GM18873 (cell line): ENCODE measurements around the gene FCAMR.
"Not testable (repeated sequence)": the region's sequence is repeated elsewhere in the genome, so short reads cannot be mapped to it uniquely, and the experiment has no call there.

Source experiments
- ATAC-seq: cut with Tn5 transposase; IDR thresholded peaks from one replicate; pipeline ENCODE4 v1.9.1; 2021; ENCODE audit warnings: mild to moderate bottlenecking, moderate library complexity, moderate number of reproducible peaks; ENCODE audit not compliant: unreplicated experiment, low FRiP score

Gene FCAMR

DNA sequence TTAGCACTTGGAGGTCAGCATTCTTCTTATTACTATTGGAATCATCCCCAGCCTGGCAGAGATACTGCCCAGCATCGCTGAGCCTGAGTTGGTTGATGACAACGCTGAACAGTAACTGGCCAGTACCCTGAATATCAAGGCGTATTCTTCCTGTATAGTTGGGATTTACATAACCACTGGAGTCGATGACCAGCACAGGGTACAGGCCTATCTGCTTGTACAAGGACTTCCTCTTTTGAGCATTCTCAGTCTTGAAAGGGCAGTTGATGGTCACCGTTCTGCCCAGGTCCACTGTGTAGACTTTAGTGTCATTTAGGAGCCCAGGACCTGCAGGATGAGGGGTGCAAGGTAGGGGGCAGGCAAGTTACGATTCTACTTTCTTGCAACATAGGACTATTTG lies 32.8 kb downstream of the FCAMR start:
- no peak for ATAC-seq

DNA sequence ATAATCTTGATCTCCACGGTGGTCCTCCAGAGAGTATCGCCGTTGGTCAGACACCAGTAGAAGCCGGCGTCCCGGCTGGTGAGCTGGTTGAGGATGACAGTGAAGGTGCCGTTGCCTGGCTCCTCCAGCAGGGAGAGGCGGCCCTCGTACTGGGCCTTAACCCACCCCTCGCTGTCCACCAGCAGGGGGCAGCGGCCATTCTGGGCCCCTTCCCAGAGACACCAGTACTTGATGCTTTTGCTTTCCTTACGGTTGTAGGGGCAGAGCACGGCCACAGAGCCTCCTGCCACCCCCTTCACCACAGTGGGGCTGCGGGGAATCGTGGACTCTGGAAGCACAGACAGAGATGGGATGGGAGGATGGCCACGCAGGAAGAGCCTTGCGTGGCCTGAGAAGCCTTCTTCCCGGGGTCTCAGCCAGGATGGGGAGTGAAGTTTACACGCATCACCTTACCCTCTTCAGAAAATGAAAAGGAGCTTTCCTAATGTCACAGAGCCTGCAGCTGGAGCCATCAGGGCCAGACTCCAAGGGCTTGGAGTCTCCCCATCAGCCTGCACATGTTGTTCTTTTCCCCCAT lies 34.7 kb downstream of the FCAMR start:
- ATAC-seq, result no peak

DNA sequence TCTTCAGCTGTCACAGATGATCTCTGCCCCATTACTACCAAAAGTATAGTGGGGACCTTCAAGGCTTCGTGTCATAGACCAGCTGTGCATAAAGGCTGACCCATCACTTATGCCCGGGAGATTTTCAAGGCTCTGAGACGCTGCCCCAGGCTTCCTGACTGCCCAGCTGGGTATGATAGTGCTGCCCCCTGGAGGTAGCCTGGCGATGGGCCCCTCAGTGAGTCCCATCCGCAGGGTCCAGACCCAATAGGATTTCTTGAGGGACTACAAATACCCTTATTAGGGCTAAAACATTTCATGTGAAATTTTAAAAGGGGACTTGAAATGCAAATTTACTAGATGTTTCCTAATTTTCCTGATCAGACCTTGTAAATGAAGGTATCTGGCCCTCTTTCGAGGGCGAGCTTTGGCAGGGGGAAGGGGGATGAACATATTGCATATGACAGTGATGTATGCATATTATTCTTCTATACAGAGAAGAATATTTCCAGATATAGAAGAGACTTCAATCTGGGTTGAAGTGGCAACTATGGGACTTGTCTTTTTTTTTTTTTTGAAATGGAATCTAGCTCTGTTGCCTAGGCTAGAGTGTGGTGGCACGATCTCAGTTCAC lies 36.8 kb downstream of the FCAMR start:
- ATAC-seq, result no peak

DNA sequence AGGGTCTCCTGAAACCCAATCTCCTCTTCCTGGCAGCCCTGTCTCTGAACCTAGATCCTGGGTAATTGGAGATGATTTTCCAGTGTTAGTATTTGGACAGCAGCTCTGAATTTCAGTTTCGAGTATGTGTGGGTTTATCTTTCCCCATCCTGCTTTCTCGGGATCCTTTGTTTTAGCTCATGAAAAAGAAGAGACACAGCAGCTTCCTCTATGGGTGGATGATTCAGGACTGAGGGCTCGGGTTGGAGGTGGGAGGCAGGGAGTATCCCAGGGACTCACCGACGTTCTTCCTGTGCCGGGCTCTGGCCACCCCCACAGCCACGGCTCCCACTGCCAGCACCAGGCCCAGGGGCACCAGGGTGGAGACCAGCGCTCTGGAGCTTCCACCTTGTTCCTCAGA lies 38.1 kb downstream of the FCAMR start:
- no peak for ATAC-seq

DNA sequence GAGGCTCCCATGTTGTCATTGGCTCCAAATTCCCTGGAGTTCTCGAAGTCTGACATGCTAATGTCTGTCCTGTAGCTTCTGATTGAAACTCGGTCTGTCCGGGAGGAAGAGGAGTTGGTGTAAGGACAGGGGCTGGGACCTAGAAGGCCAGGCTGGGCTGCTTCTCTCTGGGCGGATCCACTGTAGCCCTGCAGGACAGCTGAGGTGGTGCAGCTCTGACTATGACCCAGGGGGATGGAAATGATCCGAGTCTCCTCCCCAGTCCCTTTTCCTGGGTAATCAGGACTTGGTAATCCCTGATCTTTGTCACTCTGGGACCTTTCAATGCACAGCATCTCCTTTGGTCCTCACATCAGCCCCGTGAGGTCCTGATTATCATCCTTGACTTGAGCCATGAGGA lies 38.6 kb downstream of the FCAMR start:
- ATAC-seq, result no peak

DNA sequence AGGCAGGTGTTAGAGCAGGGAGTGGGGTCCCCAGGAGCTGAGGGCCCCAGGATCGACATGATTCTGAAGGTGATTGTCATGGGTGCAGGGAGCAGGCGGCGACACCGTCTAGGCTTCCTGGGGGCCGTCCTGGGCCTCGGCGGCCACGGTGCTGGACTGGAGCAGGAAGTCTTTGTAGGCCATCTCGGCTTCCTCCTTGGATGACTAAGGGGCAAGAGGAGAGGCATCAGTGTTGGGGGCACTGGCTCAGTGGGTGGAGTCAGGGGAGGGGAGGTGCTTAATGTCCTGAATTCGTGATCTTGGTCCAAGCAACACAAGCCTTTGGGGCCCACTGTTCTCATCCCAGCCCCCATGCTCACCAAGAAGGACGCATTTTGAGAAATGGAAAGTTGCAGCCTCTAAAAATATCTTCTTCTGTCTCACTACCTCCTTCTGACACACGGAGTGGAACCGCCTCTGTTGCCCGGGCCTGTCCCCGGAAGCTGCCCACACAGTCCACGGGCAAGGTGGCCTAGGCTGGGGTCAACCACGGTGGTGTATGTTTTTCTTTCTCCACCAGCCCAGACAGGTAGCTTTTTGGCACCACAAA lies 40.0 kb downstream of the FCAMR start:
- ATAC-seq, result peak; percentile 79

DNA sequence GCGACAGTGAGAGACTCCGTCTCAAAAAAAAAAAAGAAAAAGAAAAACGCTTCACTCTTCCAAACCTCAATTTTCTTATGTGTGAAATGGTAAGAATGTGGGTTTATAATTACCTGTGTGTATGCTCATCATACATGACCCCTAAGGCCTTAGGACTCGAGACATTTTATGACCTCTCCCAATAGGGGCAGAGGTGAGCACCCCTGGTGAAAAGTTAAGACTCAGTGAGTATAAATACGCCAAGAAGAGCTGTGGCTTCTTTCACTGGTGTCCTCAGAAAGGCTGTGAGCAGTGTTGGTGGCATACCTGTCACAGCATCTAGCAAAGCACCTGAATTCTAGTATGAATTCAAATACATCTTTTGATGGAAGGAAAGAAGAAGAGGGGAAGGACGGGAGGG lies 40.7 kb downstream of the FCAMR start:
- no peak for ATAC-seq

DNA sequence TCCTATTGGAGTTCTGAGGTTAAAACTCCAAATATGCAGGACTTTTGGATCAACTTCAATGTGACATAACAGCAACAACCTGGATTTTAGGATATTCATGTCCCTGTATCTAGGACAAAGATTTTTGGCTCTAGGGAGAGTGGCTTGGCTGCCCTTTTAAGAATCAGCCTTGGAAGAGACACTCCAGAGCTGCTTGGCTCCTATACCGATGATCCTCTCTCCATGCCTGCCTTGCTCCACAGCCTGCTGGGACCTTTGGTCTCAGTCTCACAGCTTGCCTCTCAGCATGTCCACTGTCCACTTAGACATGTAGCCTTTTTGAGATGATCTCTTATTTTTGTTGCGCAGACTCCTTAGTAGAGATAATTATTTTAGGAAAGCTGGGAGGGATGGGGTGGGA lies 44.0 kb downstream of the FCAMR start:
- no peak for ATAC-seq

DNA sequence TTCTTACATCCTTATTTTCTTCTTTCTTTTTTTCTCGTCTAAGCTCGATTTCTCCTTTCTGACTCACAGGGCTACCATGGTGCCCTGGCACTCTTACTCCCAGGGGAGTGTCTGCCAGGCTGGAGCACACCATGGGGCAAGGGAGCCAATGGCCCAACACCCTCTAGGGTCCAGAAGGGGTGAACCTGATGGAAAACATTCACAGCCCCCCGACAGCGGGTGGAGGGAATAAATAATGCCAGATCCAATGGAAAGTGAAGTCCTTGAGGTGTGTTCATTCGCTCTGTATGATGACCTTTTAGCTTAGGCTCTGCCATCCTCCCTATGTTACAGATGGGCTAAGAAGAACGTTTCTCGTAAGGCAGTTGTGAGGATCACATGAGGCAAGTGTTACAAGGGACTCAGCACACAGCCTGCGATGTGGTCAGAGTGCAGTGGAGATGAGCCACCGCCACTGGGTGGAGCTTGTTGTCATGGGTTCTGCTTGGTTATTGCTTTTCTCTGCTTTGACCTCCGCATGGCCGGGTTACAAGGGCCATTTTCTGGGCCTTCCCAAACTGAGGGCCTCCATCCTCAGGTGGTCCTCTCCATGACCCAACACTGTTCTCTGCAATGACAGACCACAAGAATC lies 45.0 kb downstream of the FCAMR start:
- peak; percentile 37 for ATAC-seq

DNA sequence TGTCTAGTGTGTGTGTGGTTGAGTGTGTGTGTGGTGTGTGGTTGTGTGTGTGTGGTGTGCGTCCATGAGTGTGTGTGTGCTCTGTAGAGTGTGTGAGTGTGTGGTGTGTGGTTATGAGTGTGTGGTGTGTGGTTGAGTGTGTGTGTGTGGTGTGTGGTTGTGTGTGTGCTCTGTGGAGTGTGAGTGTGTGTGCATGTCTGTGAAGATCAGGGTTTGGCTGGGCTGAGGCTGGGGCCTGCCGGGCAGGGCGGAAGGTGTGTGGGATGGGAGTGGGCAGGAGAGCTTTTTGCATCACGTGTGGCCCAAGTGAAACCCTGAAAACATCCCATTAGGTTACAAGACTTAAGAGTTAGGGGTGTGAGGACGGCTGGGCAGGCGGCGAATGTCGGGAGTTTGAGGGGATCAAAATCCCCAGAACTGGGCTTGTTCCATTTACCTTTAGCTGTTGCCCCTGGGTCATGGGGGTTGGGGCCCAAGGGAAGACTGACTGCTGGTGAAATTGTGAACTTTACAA lies 45.6 kb downstream of the FCAMR start:
- peak; percentile 2 for ATAC-seq

DNA sequence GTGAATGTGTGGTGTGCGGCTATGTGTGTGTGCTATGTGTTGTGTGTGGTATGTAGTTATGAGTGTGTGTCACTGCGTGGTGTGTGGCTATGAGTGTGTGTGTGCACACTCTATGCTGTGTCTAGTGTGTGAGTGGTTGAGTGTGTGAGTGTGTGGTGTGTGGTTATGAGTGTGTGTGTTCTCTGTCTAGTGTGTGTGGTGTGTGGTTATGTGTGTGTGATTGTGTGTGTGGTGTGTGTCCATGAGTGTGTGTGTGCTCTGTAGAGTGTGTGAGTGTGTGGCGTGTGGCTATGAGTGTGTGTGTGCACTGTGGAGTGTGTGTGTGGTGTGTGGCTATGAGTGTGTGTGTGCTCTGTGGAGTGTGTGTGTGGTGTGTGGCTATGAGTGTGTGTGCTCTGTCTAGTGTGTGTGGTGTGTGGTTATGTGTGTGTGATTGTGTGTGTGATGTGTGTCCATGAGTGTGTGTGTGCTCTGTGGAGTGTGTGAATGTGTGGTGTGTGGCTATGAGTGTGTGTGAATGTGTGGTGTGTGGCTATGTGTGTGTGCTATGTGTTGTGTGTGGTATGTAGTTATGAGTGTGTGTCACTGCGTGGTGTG lies 46.2 kb downstream of the FCAMR start:
- ATAC-seq, result not testable (repeated sequence)

DNA sequence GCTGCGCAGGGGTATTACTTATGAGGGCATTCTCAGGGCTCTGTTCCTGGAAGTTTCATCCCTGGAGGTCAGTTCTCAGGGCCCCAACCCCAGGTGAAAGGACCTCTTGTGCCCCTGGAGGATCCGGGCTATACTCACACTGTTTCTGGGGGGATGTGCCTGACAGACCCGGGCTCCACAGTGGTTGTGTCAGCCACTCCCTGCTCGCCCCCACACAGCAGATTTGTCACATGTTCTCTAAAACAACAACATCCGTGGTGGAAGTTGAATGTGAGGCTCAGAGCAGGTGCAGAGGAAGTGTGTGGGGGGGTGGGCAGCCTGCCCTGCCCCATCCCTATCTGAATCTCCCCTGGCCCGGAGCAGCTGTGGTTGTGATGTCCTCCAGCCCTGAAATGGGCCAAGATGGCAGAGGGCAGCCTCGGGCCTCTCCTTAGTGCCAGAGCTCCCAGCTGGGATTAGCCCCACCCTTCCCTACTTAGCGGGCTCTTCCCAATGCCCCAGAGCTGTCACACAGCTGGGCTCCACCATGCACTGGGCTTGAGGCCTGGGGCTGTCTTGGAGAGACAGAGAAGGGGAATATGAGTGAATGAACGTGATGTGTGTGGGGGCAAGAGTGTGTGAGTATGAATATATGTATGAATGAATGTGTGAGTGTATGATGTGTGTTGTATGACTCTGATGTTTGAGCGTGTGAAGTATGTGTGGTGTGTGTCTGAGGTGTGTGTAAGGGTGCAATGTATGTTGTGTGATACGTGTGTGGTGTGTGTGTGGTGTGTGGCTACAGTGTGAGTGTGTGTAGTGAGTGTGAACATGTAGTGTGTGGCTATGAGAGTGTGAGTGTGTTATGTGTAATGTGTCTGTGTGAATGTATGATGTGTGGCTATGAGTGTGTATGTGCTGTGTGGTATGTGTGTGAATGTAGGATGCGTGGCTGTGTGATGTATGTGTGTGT lies 47.0 kb downstream of the FCAMR start:
- peak; percentile 54 for ATAC-seq

DNA sequence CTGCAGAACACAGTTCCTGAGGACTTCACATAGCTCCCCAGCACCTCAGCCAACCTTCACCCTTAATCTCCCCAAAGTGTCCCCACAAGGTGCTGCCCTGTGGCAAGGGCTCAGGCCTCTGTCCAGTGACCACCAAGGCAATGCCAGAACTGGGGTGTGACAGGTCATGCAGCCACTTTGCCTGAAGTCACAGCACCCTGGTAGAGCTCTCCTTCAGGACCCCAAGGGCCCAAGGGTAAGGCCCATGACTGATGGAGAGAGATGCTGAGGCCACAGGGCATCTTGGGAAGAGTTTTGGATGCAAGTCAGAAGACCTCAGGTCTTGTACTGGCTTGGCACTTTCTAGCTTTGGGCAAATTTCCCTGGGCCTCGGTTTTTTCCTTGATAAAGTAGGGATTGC lies 47.7 kb downstream of the FCAMR start:
- ATAC-seq, result no peak

DNA sequence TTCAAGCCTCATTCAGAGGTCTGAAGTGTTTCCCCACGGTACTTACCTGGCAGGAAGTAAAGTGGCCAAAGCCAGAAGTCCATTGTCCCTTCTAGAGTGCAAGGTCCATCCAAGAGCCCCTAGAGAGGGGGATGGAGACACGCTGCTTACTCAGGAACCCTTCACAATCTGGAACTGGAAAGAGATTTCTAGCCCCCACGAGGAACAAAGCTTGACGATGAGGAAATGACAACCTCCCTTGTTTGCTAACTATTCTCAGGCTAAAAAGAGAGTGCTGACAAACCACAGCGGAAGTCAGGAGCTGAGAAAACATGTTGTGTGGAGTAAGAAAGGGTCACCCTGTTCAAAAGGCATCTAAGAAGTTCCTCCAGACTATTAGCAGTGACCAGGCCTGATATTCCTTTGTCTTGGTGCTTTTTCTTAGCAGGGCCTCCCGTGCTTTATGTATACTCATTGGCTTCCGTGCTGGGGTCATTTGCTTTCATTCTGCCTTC lies 48.4 kb downstream of the FCAMR start, which contains the start of gene FCMR:
Gene FCMR (minus strand): TSS at position 170 of the 494 bp plus-strand sequence. CDS start 87 bp downstream, at position 83.
- ATAC-seq, result no peak

DNA sequence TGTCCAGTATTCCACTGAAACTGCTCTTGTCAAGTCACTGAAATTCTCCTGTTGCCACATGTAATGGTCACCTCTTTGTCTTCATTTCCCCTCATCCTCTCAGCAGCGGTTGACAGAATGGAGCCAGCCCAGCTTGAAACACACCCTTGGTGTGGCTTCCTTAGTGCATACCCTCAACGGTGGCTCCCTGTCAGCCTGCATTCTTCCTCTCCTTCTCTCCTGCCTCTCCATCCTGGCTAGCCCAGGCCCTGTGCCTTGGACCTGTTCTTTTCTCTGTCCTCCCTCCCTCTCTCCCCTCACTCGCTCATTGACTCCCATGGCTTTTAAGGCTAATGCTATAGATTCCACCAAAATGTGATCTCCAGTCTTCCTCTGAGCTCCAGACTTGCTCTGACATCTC lies 52.2 kb downstream of the FCAMR start:
- ATAC-seq, result no peak

DNA sequence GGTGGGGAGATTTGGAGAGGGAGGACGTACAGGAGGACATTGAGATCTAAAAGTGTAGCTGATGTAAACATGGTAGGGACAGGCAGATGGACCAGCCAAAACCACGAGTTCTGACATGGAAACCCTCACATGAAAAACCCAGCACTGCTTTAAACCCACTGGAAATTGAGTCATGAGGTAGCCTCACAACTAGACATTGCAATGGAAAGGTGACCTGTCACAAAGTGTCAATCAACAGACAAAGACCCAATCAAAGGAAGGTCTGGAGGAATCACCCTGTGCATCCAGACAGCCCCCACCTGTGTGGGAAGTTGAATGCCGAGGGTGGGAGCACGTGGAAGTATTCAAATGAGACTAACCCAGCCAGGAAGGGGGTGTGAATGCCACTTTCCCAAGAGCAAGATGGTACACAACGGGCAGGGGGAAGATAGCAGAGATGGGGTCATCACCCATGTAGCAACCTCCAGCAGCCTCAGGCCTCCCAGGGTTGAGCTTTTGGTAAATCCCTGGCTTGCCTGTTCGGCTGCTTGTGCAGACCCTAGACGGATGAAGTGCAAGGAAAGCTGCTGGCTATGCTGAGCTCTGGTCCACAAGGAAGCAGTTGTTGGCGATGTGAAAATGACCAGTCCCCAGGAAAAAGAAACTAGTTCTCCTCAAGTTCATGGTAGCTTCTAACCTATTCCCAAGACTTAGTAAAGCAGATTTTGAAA lies 54.1 kb downstream of the FCAMR start:
- ATAC-seq, result no peak

DNA sequence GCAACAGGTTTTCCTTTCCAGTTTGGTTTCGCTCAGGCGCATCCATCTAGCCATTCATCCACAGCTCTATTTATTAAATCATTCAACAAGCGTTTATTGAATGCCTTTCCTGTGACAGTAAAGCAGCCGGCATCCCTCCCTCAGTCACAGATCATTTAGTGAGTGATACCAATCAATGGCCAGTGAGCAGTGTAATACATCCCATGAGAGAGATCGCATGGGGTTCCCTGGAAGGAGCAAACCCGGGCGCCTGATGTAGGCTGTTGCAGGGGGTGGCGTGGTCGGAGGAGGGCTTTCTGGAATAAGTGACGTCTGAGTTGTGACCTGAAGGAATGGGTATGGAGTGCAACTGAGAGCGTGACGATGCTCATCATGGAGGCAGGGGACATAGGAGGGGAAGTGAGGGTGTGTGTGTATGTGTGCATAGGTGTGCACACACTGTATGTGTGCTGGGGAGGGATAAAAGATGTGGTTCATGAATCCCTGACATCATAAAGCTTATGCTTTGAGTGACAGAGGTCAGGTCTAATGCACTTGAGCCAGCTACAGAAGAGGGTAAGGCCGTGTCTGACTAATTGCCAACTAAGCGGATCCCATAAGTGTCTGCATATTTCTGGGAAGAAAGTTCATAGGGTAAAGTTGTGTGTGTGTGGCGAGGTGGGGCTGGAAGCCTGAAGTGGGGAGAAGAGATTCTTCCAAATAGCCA lies 55.1 kb downstream of the FCAMR start:
- no peak for ATAC-seq

DNA sequence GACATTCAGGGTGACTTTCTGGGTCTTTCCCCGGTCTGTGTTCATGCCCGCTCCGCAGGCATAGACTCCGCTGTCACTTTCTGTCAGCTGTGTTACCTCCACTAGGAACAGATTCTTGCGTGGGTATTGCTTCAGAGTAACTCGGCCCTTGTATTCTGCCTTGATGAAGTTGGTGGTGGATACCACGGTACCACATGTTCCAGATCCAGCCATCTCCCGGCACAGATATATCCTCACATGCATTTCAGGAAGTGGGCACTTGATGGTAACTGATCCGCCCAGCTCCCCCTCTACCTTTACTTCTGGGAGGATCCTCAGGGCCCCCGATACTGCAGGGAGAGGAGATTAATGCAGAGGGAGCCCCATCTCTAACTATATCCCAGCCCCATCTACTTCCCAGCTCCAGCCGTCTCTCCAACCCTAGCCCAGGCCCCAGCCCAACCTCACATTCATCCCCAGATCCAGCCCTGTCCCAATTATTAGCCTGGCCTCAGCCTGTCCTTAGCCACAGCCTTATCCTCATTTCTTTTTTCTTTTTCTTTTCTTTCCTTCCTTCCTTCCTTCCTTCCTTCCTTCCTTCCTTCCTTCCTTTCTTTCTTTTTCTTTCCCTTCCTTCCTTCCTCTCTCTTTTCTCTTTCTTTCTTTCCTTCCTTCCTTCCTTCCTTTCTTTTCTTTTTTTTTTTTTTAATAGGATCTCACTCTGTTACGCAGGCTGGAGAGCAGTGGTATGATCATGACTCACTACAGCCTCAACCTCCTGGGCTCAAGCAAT lies 56.3 kb downstream of the FCAMR start:
- no peak for ATAC-seq
